Activated B cell treated with CpG ODN at 0.5 μM for 24 hours (primary cell): ENCODE data around the gene SAMD1. TPM values are rescaled to one million over a fixed set of nuclear protein-coding genes. Genes with fewer than 3 reads are reported as not detected.

Source experiments
- ATAC-seq: fragments of 200-7000 bp; cut with Tn5 transposase; one replicate; pipeline ENCODE4 v1.10.0; 2021; ENCODE audit warnings: low read depth, mild to moderate bottlenecking, moderate library complexity
- CTCF ChIA-PET: fragments of 350-600 bp; sonication (Branson Sonifier 250); formaldehyde crosslinking; loops from one replicate; lab custom pipeline; 2021; ENCODE audit warnings: antibody characterized with exemption; lab: Charles Lee
- POLR2A ChIA-PET: fragments of 350-600 bp; sonication (Branson Sonifier 250); formaldehyde crosslinking; loops from one replicate; lab custom pipeline; 2021; ENCODE audit warnings: antibody characterized with exemption; lab: Charles Lee
- DNase-seq: peaks from one replicate; pipeline ENCODE4 v3.0.0; 2022
- H3K27ac Mint-ChIP-seq: one replicate; pipeline ENCODE4 v1.8.0; 2020; ENCODE audit warnings: mixed read lengths
- H3K27me3 Mint-ChIP-seq: one replicate; pipeline ENCODE4 v1.8.0; 2021; ENCODE audit warnings: mixed read lengths
- H3K36me3 Mint-ChIP-seq: one replicate; pipeline ENCODE4 v1.8.0; 2021; ENCODE audit warnings: low read depth, mixed read lengths
- H3K4me1 Mint-ChIP-seq: one replicate; pipeline ENCODE4 v1.8.0; 2021; ENCODE audit warnings: mixed read lengths
- H3K4me3 Mint-ChIP-seq: one replicate; pipeline ENCODE4 v1.8.0; 2020; ENCODE audit warnings: mild to moderate bottlenecking, mixed read lengths
- H3K9me3 Mint-ChIP-seq: one replicate; pipeline ENCODE4 v1.8.0; 2020; ENCODE audit warnings: mixed read lengths
- intact Hi-C: fragments of 100-400 bp; cut with micrococcal nuclease; formaldehyde crosslinking; loops from one replicate; pipeline ENCODE4 v1.15.1; 2024
- total RNA-seq: library from RNA; stranded (reverse); gene quantifications from 2 replicates; pipeline ENCODE4 v1.2.3, GENCODE V29; 2022
- TF ChIP-seq, protein P1 (sequence below): fragments of 200-600 bp; IDR thresholded peaks from one replicate; pipeline ENCODE4 v1.8.0; 2022; ENCODE audit warnings: antibody characterized with exemption, mild to moderate bottlenecking

The SAMD1 gene
- total RNA-seq, 1 donor from 2014 or later, result 32.7 TPM

DNA sequence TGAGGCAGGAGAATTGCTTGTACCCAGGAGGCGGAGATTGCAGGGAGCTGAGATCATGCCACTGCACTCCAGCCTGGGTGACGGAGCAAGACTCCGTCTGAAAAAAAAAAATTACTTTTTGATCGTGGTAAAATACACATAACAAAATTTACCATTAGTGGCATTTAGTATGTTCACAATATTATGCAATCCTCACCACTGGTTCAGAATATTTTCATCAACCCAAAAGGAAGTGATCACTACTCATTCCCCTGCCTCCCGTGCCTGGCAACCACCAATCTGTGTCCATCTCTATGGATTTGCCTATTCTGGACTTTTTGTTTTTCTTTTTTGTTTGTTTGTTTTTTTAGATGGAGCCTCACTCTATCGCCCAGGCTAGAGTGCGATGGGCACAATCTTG lies 27.4 kb downstream of the SAMD1 start:
- TF ChIP-seq, protein P1, sequence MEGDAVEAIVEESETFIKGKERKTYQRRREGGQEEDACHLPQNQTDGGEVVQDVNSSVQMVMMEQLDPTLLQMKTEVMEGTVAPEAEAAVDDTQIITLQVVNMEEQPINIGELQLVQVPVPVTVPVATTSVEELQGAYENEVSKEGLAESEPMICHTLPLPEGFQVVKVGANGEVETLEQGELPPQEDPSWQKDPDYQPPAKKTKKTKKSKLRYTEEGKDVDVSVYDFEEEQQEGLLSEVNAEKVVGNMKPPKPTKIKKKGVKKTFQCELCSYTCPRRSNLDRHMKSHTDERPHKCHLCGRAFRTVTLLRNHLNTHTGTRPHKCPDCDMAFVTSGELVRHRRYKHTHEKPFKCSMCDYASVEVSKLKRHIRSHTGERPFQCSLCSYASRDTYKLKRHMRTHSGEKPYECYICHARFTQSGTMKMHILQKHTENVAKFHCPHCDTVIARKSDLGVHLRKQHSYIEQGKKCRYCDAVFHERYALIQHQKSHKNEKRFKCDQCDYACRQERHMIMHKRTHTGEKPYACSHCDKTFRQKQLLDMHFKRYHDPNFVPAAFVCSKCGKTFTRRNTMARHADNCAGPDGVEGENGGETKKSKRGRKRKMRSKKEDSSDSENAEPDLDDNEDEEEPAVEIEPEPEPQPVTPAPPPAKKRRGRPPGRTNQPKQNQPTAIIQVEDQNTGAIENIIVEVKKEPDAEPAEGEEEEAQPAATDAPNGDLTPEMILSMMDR, result no peak
- Mint-ChIP-seq H3K4me1 (peaks cover 9% of the 10 kb centered on the region), H3K27me3 (peaks cover 28% of the 10 kb centered on the region), H3K36me3 (no peaks in the 10 kb centered on the region), H3K27ac (no peak overlapping the region), H3K9me3 (no peaks in the 10 kb centered on the region), H3K4me3 (no peak overlapping the region)
- DNase-seq (no peak), ATAC-seq (no peak)
- POLR2A ChIA-PET, result no interaction called here
- CTCF ChIA-PET, result no interaction called here
- intact Hi-C loops, result no loop called here

DNA sequence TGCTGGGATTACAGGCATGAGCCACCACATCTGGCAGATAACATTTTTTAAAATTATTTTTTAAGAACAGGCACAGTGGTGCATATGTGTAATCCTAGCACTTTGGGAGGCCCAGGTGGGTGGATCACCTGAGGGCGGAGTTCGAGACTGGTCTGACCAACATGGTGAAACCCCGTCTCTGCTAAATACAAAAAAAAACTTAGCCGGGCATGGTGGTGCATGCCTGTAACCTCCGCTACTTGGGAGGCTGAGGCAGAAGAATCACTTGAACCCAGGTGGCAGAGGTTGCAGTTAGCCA lies 28.0 kb downstream of the SAMD1 start:
- DNase-seq, result no peak
- intact Hi-C loops, result no loop called here
- no peaks in the 10 kb centered on the region for H3K36me3 Mint-ChIP-seq

DNA sequence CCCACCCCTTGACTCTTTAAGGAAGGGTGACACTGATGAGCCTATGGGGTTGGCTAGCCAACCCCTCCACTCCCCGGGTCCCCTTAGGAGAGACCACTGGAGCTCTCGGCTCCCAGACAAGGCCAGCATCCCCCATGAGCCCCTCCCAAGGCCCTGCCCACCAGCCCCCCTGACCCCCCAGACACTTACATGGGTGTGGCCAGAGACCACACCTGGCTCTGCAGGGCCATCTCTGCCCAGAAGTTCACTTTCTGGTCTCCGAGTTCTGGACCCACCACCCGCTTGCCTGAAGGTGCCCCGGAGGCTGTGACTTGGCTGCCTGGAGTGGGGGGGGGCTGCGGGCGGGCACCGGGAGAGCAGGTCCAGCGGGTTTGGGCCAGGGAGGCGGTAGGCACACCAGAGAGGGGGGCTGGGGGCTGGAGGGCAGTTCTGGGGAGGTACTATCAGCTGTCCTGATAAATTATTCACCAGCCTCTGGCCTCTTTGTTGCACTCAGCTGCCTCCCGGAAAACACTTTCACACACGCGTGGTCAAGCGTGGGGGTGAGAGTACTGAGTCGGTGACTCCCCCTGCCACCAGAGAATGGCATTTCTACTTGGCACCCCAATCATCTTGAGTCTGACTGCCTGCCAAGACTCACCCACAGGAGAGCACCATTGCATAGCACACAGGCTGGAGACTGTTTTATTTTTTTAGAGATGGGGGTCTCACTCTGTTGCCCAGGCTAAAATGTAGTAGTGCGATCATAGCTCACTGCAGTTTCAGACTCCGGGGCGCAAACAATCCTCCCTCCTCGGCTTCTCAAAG lies 28.6 kb downstream of the SAMD1 start, which contains the start of gene PALM3:
TSS of gene PALM3 (minus strand) at position 326 of the 807 bp plus-strand sequence. CDS start at position 230, 96 bp downstream.
- intact Hi-C loops, result no loop called here
- CTCF ChIA-PET, result no interaction called here
- TF ChIP-seq, protein P1, result no peak
- no peak within 1 kb of the TSS for H3K4me3 Mint-ChIP-seq
- POLR2A ChIA-PET, result no interaction called here
- no peak for DNase-seq
- peaks cover 16% of the 10 kb centered on the region for H3K4me1 Mint-ChIP-seq
- H3K9me3 Mint-ChIP-seq, result no peaks in the 10 kb centered on the region
- no peaks in the 10 kb centered on the region for H3K36me3 Mint-ChIP-seq
- ATAC-seq, result no peak
- no peak within 1 kb of the TSS for H3K27ac Mint-ChIP-seq
- peaks cover 36% of the 10 kb centered on the region for H3K27me3 Mint-ChIP-seq

More for the DNA sequence above, 28.0 kb downstream of the SAMD1 start:
- H3K4me1 Mint-ChIP-seq, result peaks cover 15% of the 10 kb centered on the region
- ATAC-seq, result no peak
- TF ChIP-seq, protein P1, result no peak
- H3K9me3 Mint-ChIP-seq, result no peaks in the 10 kb centered on the region
- H3K4me3 Mint-ChIP-seq, result no peak overlapping the region
- H3K27ac Mint-ChIP-seq, result no peak overlapping the region
- ChIA-PET POLR2A (no interaction called here), CTCF (no interaction called here)
- H3K27me3 Mint-ChIP-seq, result peaks cover 33% of the 10 kb centered on the region

DNA sequence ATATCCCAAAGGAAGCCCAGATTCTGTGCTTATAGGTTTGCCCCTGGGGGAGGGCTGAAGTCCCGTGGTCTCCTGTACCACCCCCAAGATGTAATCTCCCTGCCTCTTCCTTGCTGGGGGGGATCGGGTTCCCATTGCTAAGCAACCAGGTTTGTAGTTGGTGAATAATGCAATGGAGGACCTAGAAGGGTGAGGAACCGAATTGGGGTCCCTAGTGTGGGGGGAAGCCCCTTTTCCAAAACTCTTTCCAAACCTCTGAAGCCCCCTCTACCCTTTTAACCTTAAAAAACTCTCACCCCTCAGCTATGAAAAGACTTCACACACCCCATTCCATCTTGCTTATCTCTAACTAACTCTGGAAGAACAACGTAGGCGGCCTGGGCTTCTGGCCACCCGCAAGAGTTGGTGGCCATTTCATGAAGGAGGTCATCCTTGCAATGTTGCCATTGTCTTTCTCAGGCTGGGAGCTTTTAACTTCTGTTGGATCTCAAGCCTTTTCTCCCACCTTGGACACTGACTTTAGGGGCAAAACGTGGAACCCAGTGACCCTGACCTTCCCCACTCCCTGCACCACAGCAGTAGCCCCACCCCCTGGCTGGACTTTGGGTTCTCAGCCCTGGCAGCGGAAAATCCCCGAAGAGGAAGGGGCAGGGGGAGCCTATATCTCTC lies 29.3 kb downstream of the SAMD1 start:
- POLR2A ChIA-PET, result interaction anchor here (0.6 kb wide), 1 partner anchor 886 kb away, joined by 3 read pairs; no protein-coding TSS in a partner anchor

More for the DNA sequence above, 29.3 kb downstream of the SAMD1 start:
- no peak for DNase-seq
- no peak overlapping the region for H3K4me3 Mint-ChIP-seq
- CTCF ChIA-PET, result interaction anchor here (1.1 to 1.2 kb wide), 2 partner anchors 56 to 75 kb away, joined by 3 read pairs; partner anchors contain the start of genes ASF1B and PRKACA
- intact Hi-C loops, result no loop called here
- peaks cover 18% of the 10 kb centered on the region for H3K4me1 Mint-ChIP-seq
- peaks cover 39% of the 10 kb centered on the region for H3K27me3 Mint-ChIP-seq
- H3K36me3 Mint-ChIP-seq, result no peaks in the 10 kb centered on the region
- H3K9me3 Mint-ChIP-seq, result no peaks in the 10 kb centered on the region
- ATAC-seq, result no peak
- H3K27ac Mint-ChIP-seq, result no peak overlapping the region
- TF ChIP-seq, protein P1, result no peak
